HEK293 (cell line): ENCODE data around the gene ABCC3.
A peak's percentile ranks its signal among the peaks of the same experiment; 100 is the strongest.

Source experiments
- CTCF ChIA-PET: fragments of 350-600 bp; formaldehyde crosslinking; extraction: SDS; loops from one replicate; lab custom pipeline; 2021; ENCODE audit warnings: antibody characterized with exemption; lab: Yijun Ruan, JAX
- POLR2A ChIA-PET: fragments of 300-600 bp; formaldehyde crosslinking; extraction: SDS; loops from one replicate; lab custom pipeline; 2020; ENCODE audit warnings: antibody characterized with exemption, inconsistent platforms; lab: Yijun Ruan, JAX
- H3K27ac ChIP-seq: fragments of 200-500 bp; sonication (Bioruptor generic); 2 replicates; pipeline ENCODE4 v1.5.1; 2014; ENCODE audit warnings: low read depth, low read length, control low read depth, inconsistent platforms; ENCODE audit errors: extremely low read depth
- H3K36me3 ChIP-seq, 2 experiments: fragments of 200-500 bp in 1 of 2; sonication (Bioruptor generic) in 1 of 2; 1 replicate in 1 of 2; 2 replicates in 1 of 2; pipeline ENCODE4 v1.5.1; 2014 to 2017; ENCODE audit warnings: inconsistent platforms in 2 of 2, low read length in 2 of 2; ENCODE audit not compliant: control insufficient read depth in 2 of 2, insufficient read depth in 1 of 2
- H3K4me1 ChIP-seq: fragments of 200-500 bp; sonication (Bioruptor generic); 2 replicates; pipeline ENCODE4 v1.5.1; 2014; ENCODE audit warnings: mild to moderate bottlenecking, low read length, inconsistent platforms; ENCODE audit not compliant: control insufficient read depth, insufficient read depth
- H3K4me3 ChIP-seq: 2 replicates; pipeline ENCODE4 v1.5.1; 2011; ENCODE audit warnings: low read depth, mild to moderate bottlenecking, control low read depth, low read length, moderate library complexity
- H3K9me3 ChIP-seq: fragments of 200-500 bp; sonication (Bioruptor generic); 2 replicates; pipeline ENCODE4 v1.5.1; 2014; ENCODE audit warnings: low read depth, low read length, inconsistent platforms; ENCODE audit not compliant: control insufficient read depth, insufficient read depth
- GFI1B ChIP-seq: fragments of 450-650 bp; formaldehyde crosslinking; IDR thresholded peaks from 2 replicates; pipeline ENCODE4 v1.5.1; 2016; ENCODE audit warnings: missing biosample characterization, missing genetic modification characterization
- GLIS1 ChIP-seq: fragments of 450-650 bp; formaldehyde crosslinking; IDR thresholded peaks from 2 replicates; pipeline ENCODE4 v1.5.1; 2016; ENCODE audit warnings: missing biosample characterization, missing genetic modification characterization
- KLF1 ChIP-seq: fragments of 450-650 bp; formaldehyde crosslinking; IDR thresholded peaks from 2 replicates; pipeline ENCODE4 v1.5.1; 2016; ENCODE audit warnings: missing biosample characterization, missing genetic modification characterization
- PRDM1 ChIP-seq: fragments of 450-650 bp; formaldehyde crosslinking; IDR thresholded peaks from 2 replicates; pipeline ENCODE4; 2016; ENCODE audit warnings: missing biosample characterization, missing genetic modification characterization
- TRIM28 ChIP-seq: IDR thresholded peaks from 2 replicates; pipeline ENCODE4 v1.6.1; 2011; ENCODE audit warnings: low read length, control low read depth, borderline replicate concordance
- WT1 ChIP-seq: fragments of 450-650 bp; formaldehyde crosslinking; IDR thresholded peaks from 2 replicates; pipeline ENCODE4 v1.5.1; 2016; ENCODE audit warnings: missing biosample characterization, missing genetic modification characterization
- ZBTB1 ChIP-seq: fragments of 450-650 bp; formaldehyde crosslinking; IDR thresholded peaks from 2 replicates; pipeline ENCODE4 v1.5.1; 2016; ENCODE audit warnings: missing biosample characterization, missing genetic modification characterization
- ZNF133 ChIP-seq: fragments of 450-650 bp; formaldehyde crosslinking; IDR thresholded peaks from 2 replicates; pipeline ENCODE4 v1.5.1; 2016; ENCODE audit warnings: missing biosample characterization, missing genetic modification characterization
- ZNF155 ChIP-seq: fragments of 450-650 bp; formaldehyde crosslinking; IDR thresholded peaks from 2 replicates; pipeline ENCODE4 v1.5.1; 2016; ENCODE audit warnings: missing biosample characterization, missing genetic modification characterization
- ZNF169 ChIP-seq: fragments of 450-650 bp; formaldehyde crosslinking; IDR thresholded peaks from 2 replicates; pipeline ENCODE4 v1.5.1; 2016; ENCODE audit warnings: missing biosample characterization, missing genetic modification characterization
- ZNF202 ChIP-seq: fragments of 450-650 bp; formaldehyde crosslinking; IDR thresholded peaks from 2 replicates; pipeline ENCODE4 v1.5.1; 2016; ENCODE audit warnings: missing biosample characterization, missing genetic modification characterization, borderline replicate concordance
- ZNF223 ChIP-seq: fragments of 450-650 bp; formaldehyde crosslinking; IDR thresholded peaks from 2 replicates; pipeline ENCODE4 v1.5.1; 2016; ENCODE audit warnings: missing biosample characterization, missing genetic modification characterization
- ZNF24 ChIP-seq: fragments of 450-650 bp; formaldehyde crosslinking; IDR thresholded peaks from 2 replicates; pipeline ENCODE4 v1.5.1; 2016; ENCODE audit warnings: missing biosample characterization, missing genetic modification characterization
- ZNF248 ChIP-seq: fragments of 450-650 bp; formaldehyde crosslinking; IDR thresholded peaks from 2 replicates; pipeline ENCODE4 v1.5.1; 2017; ENCODE audit warnings: missing biosample characterization, missing genetic modification characterization
- ZNF266 ChIP-seq: fragments of 450-650 bp; formaldehyde crosslinking; IDR thresholded peaks from 2 replicates; pipeline ENCODE4 v1.5.1; 2016; ENCODE audit warnings: missing biosample characterization, missing genetic modification characterization, low read depth
- ZNF274 ChIP-seq, 2 experiments: fragments of 200-500 bp in 1 of 2; fragments of 450-650 bp in 1 of 2; sonication (Bioruptor generic) in 1 of 2; formaldehyde crosslinking in 1 of 2; IDR thresholded peaks; 2 replicates each; pipeline versions ENCODE4 v1.5.1 to v1.6.1; 2014 to 2016; ENCODE audit warnings: borderline replicate concordance in 1 of 2, inconsistent platforms in 1 of 2, low read length in 1 of 2, missing biosample characterization in 1 of 2, missing genetic modification characterization in 1 of 2
- ZNF302 ChIP-seq: fragments of 450-650 bp; formaldehyde crosslinking; IDR thresholded peaks from 2 replicates; pipeline ENCODE4 v1.5.1; 2016; ENCODE audit warnings: missing biosample characterization, missing genetic modification characterization, low read depth
- ZNF521 ChIP-seq: fragments of 450-650 bp; formaldehyde crosslinking; IDR thresholded peaks from 2 replicates; pipeline ENCODE4 v1.5.1; 2017; ENCODE audit warnings: missing biosample characterization, mild to moderate bottlenecking, missing genetic modification characterization
- ZNF544 ChIP-seq: fragments of 450-650 bp; formaldehyde crosslinking; IDR thresholded peaks from 2 replicates; pipeline ENCODE4 v1.5.0; 2017; ENCODE audit warnings: missing biosample characterization, missing genetic modification characterization
- ZNF610 ChIP-seq: fragments of 450-650 bp; formaldehyde crosslinking; IDR thresholded peaks from 2 replicates; pipeline ENCODE4 v1.5.1; 2016; ENCODE audit warnings: missing biosample characterization, missing genetic modification characterization, borderline replicate concordance
- ZNF621 ChIP-seq: fragments of 450-650 bp; formaldehyde crosslinking; IDR thresholded peaks from 2 replicates; pipeline ENCODE4 v1.5.1; 2017; ENCODE audit warnings: missing biosample characterization, missing genetic modification characterization
- ZNF670 ChIP-seq: fragments of 450-650 bp; formaldehyde crosslinking; IDR thresholded peaks from 2 replicates; pipeline ENCODE4 v1.5.1; 2016; ENCODE audit warnings: missing biosample characterization, missing genetic modification characterization, low read depth
- ZNF677 ChIP-seq: fragments of 450-650 bp; IDR thresholded peaks from 2 replicates; pipeline ENCODE4 v1.5.0; 2018; ENCODE audit warnings: missing biosample characterization, mild to moderate bottlenecking, missing genetic modification characterization, moderate library complexity
- ZNF830 ChIP-seq: fragments of 450-650 bp; IDR thresholded peaks from 2 replicates; pipeline ENCODE4 v1.5.0; 2018; ENCODE audit warnings: missing biosample characterization, missing genetic modification characterization, low read depth, mild to moderate bottlenecking, moderate library complexity
- TF ChIP-seq, protein P1 (sequence below): fragments of 450-650 bp; formaldehyde crosslinking; IDR thresholded peaks from 2 replicates; pipeline ENCODE4 v1.5.1; 2017; ENCODE audit warnings: missing biosample characterization, missing genetic modification characterization
- TF ChIP-seq, protein P2 (sequence below): fragments of 450-650 bp; formaldehyde crosslinking; IDR thresholded peaks from 2 replicates; pipeline ENCODE4 v1.5.1; 2016; ENCODE audit warnings: missing biosample characterization, missing genetic modification characterization
- TF ChIP-seq, protein P3 (sequence below): fragments of 450-650 bp; formaldehyde crosslinking; IDR thresholded peaks from 2 replicates; pipeline ENCODE4 v1.5.1; 2017; ENCODE audit warnings: missing biosample characterization, missing genetic modification characterization
- TF ChIP-seq, protein P4 (sequence below): fragments of 450-650 bp; formaldehyde crosslinking; IDR thresholded peaks from 2 replicates; pipeline ENCODE4 v1.5.1; 2016; ENCODE audit warnings: missing biosample characterization, missing genetic modification characterization
- TF ChIP-seq, protein P5 (sequence below): fragments of 450-650 bp; formaldehyde crosslinking; IDR thresholded peaks from 2 replicates; pipeline ENCODE4 v1.5.1; 2016; ENCODE audit warnings: missing biosample characterization, missing genetic modification characterization
- TF ChIP-seq, protein P6 (sequence below): fragments of 450-650 bp; formaldehyde crosslinking; IDR thresholded peaks from 2 replicates; pipeline ENCODE4 v1.5.1; 2017; ENCODE audit warnings: missing biosample characterization, missing genetic modification characterization

ABCC3 gene

DNA sequence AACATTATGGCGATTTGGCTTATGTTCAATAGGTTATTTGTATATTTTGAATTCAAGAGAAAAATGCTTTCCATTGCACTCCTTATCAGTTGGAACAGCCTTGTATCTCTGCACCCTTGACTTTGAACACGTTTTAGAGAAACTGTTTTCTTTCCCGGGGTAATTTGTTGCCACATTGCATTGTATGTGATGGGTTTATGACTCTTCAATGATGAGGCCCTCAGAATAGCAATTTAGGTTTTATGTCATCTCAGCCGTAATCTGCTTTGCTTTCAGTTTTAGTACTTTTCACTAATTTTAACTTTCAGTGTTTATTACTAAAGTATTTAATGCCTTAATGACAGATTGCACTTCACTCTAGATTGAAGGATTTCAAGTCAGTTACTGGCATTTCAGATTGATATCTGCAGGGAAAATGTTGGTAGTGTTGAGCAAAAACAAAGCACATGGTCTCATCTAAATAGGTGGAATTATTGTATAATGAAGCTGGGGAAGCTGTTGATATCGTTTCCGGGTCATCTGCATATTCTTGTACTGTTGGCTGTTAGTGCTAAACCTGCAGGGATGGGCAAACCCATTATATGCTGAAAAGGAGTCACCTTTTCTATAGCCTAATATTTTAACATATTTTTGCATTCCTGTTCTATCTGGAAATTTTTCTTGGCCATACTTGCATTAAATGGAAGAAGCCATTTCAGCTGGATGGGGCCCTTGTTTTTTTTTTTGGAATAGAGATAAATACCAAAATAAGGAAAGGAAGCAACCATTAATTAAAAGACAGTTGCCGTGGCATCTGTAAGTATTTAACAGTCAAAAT lies 86.7 kb downstream of the ABCC3 start:
- Histone ChIP-seq H3K4me1 (peaks cover 31% of the 10 kb centered on the region), H3K9me3 (no peaks in the 10 kb centered on the region), H3K4me3 (peak overlapping the region; percentile 98), H3K36me3 (peaks cover 11 to 12% of the 10 kb centered on the region in 2 experiments; a peak in 2 of 3 replicates), H3K27ac (peak overlapping the region; percentile 97; the same call in 1 of the 2 replicates)
- ChIA-PET CTCF (interaction anchor here (1.0 kb wide), 1 partner anchor 171 kb away, joined by 3 read pairs; no protein-coding TSS in a partner anchor), POLR2A (interaction anchor here (0.7 to 1.1 kb wide), 3 partner anchors 14 to 41 kb away, joined by 3 to 6 read pairs (median 4); partner anchors contain the start of gene ANKRD40)
- TF ChIP-seq GFI1B (tag by site-specific recombination) (peak; percentile 51; the same call in 1 of the 2 replicates), ZNF670 (tag by site-specific recombination) (no peak), ZNF169 (tag by site-specific recombination) (no peak), ZNF544 (tag by site-specific recombination) (no peak), ZNF248 (tag by site-specific recombination) (no peak), ZNF302 (tag by site-specific recombination) (no peak), TRIM28 (peak; percentile 21; the same call in 1 of the 2 replicates), ZNF266 (peak; percentile 38; the same call in 1 of the 2 replicates), ZNF223 (no peak), ZNF24 (tag by site-specific recombination) (no peak), KLF1 (tag by site-specific recombination) (no peak), ZNF521 (tag by site-specific recombination) (no peak), GLIS1 (tag by site-specific recombination) (no peak), ZNF621 (tag by site-specific recombination) (no peak), ZNF274 (IDR thresholded peaks at IDR 0.05; ENCODE audit: low read length) (no peak), ZNF274 (tag by site-specific recombination; IDR thresholded peaks at IDR 0.05; ENCODE audit: borderline replicate concordance) (no peak), ZNF155 (tag by site-specific recombination) (no peak), ZNF133 (no peak), ZNF610 (tag by site-specific recombination) (no peak), PRDM1 (tag by site-specific recombination) (peak; percentile 94), ZNF677 (tag by site-specific recombination) (no peak), WT1 (tag by site-specific recombination) (no peak), ZNF830 (tag by site-specific recombination) (no peak), ZBTB1 (tag by site-specific recombination) (no peak), ZNF202 (no peak)
- TF ChIP-seq, protein P1, sequence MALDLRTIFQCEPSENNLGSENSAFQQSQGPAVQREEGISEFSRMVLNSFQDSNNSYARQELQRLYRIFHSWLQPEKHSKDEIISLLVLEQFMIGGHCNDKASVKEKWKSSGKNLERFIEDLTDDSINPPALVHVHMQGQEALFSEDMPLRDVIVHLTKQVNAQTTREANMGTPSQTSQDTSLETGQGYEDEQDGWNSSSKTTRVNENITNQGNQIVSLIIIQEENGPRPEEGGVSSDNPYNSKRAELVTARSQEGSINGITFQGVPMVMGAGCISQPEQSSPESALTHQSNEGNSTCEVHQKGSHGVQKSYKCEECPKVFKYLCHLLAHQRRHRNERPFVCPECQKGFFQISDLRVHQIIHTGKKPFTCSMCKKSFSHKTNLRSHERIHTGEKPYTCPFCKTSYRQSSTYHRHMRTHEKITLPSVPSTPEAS (tag by site-specific recombination) = no peak
- TF ChIP-seq, protein P2, sequence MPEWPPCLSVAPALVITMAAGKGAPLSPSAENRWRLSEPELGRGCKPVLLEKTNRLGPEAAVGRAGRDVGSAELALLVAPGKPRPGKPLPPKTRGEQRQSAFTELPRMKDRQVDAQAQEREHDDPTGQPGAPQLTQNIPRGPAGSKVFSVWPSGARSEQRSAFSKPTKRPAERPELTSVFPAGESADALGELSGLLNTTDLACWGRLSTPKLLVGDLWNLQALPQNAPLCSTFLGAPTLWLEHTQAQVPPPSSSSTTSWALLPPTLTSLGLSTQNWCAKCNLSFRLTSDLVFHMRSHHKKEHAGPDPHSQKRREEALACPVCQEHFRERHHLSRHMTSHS (tag by site-specific recombination) = no peak
- TF ChIP-seq, protein P3, sequence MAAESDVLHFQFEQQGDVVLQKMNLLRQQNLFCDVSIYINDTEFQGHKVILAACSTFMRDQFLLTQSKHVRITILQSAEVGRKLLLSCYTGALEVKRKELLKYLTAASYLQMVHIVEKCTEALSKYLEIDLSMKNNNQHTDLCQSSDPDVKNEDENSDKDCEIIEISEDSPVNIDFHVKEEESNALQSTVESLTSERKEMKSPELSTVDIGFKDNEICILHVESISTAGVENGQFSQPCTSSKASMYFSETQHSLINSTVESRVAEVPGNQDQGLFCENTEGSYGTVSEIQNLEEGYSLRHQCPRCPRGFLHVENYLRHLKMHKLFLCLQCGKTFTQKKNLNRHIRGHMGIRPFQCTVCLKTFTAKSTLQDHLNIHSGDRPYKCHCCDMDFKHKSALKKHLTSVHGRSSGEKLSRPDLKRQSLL (tag by site-specific recombination) = no peak
- TF ChIP-seq, protein P4, sequence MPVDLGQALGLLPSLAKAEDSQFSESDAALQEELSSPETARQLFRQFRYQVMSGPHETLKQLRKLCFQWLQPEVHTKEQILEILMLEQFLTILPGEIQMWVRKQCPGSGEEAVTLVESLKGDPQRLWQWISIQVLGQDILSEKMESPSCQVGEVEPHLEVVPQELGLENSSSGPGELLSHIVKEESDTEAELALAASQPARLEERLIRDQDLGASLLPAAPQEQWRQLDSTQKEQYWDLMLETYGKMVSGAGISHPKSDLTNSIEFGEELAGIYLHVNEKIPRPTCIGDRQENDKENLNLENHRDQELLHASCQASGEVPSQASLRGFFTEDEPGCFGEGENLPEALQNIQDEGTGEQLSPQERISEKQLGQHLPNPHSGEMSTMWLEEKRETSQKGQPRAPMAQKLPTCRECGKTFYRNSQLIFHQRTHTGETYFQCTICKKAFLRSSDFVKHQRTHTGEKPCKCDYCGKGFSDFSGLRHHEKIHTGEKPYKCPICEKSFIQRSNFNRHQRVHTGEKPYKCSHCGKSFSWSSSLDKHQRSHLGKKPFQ (tag by site-specific recombination) = 0 out of 2 replicates have a peak, but pooled peaks have one; percentile 37
- TF ChIP-seq, protein P5, sequence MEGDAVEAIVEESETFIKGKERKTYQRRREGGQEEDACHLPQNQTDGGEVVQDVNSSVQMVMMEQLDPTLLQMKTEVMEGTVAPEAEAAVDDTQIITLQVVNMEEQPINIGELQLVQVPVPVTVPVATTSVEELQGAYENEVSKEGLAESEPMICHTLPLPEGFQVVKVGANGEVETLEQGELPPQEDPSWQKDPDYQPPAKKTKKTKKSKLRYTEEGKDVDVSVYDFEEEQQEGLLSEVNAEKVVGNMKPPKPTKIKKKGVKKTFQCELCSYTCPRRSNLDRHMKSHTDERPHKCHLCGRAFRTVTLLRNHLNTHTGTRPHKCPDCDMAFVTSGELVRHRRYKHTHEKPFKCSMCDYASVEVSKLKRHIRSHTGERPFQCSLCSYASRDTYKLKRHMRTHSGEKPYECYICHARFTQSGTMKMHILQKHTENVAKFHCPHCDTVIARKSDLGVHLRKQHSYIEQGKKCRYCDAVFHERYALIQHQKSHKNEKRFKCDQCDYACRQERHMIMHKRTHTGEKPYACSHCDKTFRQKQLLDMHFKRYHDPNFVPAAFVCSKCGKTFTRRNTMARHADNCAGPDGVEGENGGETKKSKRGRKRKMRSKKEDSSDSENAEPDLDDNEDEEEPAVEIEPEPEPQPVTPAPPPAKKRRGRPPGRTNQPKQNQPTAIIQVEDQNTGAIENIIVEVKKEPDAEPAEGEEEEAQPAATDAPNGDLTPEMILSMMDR (tag by site-specific recombination) = no peak
- TF ChIP-seq, protein P6, sequence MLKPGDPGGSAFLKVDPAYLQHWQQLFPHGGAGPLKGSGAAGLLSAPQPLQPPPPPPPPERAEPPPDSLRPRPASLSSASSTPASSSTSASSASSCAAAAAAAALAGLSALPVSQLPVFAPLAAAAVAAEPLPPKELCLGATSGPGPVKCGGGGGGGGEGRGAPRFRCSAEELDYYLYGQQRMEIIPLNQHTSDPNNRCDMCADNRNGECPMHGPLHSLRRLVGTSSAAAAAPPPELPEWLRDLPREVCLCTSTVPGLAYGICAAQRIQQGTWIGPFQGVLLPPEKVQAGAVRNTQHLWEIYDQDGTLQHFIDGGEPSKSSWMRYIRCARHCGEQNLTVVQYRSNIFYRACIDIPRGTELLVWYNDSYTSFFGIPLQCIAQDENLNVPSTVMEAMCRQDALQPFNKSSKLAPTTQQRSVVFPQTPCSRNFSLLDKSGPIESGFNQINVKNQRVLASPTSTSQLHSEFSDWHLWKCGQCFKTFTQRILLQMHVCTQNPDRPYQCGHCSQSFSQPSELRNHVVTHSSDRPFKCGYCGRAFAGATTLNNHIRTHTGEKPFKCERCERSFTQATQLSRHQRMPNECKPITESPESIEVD = peak; percentile 99
